Trophoblast cell (in vitro differentiated cells and primary cell): Measurements from ENCODE around the gene BHMT2.

Source experiments
- DNase-seq, 2 donors: peaks; one replicate each; pipeline ENCODE4 v3.0.0-alpha.2; 2016
- H2AFZ ChIP-seq: 2 replicates; pipeline ENCODE4 v1.6.1; 2013; ENCODE audit warnings: low read length, moderate library complexity, mild to moderate bottlenecking; ENCODE audit not compliant: insufficient read depth, poor library complexity
- H2AK5ac ChIP-seq: 2 replicates; pipeline ENCODE4 v1.6.1; 2013; ENCODE audit warnings: mild to moderate bottlenecking, low read length
- H2BK120ac ChIP-seq: 2 replicates; pipeline ENCODE4 v1.6.1; 2013; ENCODE audit warnings: low read length, mild to moderate bottlenecking, moderate library complexity; ENCODE audit not compliant: insufficient read depth, poor library complexity
- H2BK12ac ChIP-seq: 2 replicates; pipeline ENCODE4 v1.6.1; 2013; ENCODE audit warnings: mild to moderate bottlenecking, low read length, moderate library complexity
- H2BK5ac ChIP-seq: 2 replicates; pipeline ENCODE4 v1.6.1; 2013; ENCODE audit warnings: low read length, low read depth, moderate library complexity, mild to moderate bottlenecking; ENCODE audit not compliant: poor library complexity
- H3K14ac ChIP-seq: 2 replicates; pipeline ENCODE4 v1.6.1; 2013; ENCODE audit warnings: mild to moderate bottlenecking, low read length
- H3K18ac ChIP-seq: 2 replicates; pipeline ENCODE4 v1.6.1; 2013; ENCODE audit warnings: mild to moderate bottlenecking, low read length
- H3K23ac ChIP-seq: 2 replicates; pipeline ENCODE4 v1.6.1; 2013; ENCODE audit warnings: low read length
- H3K27ac ChIP-seq: 2 replicates; pipeline ENCODE4 v1.5.1; 2013; ENCODE audit warnings: low read depth, mild to moderate bottlenecking, inconsistent platforms, low read length, moderate library complexity
- H3K27me3 ChIP-seq: 2 replicates; pipeline ENCODE4 v1.6.1; 2013; ENCODE audit warnings: inconsistent platforms, mild to moderate bottlenecking, low read length, moderate library complexity; ENCODE audit not compliant: insufficient read depth
- H3K36me3 ChIP-seq, 2 experiments: 1 replicate in 1 of 2; 2 replicates in 1 of 2; pipeline ENCODE4 v1.6.1; 2013; ENCODE audit warnings: low read length in 2 of 2, mild to moderate bottlenecking in 2 of 2, moderate library complexity in 1 of 2; ENCODE audit not compliant: insufficient read depth in 2 of 2, control insufficient read depth in 1 of 2
- H3K4ac ChIP-seq: 2 replicates; pipeline ENCODE4 v1.6.1; 2013; ENCODE audit warnings: low read depth, mild to moderate bottlenecking, low read length, moderate library complexity
- H3K4me1 ChIP-seq, 2 experiments: 1 replicate in 1 of 2; 2 replicates in 1 of 2; pipeline ENCODE4 v1.6.1; 2013; ENCODE audit warnings: low read length in 2 of 2, mild to moderate bottlenecking in 2 of 2, moderate library complexity in 1 of 2; ENCODE audit not compliant: insufficient read depth in 2 of 2, control insufficient read depth in 1 of 2
- H3K4me2 ChIP-seq: 2 replicates; pipeline ENCODE4 v1.6.1; 2013; ENCODE audit warnings: inconsistent platforms, mild to moderate bottlenecking, low read length, moderate library complexity
- H3K4me3 ChIP-seq: 2 replicates; pipeline ENCODE4 v1.5.1; 2013; ENCODE audit warnings: mild to moderate bottlenecking, low read depth, low read length, inconsistent platforms
- H3K79me1 ChIP-seq: one replicate; pipeline ENCODE4 v1.6.1; 2013; ENCODE audit warnings: low read length
- H3K79me2 ChIP-seq: 2 replicates; pipeline ENCODE4 v1.6.1; 2013; ENCODE audit warnings: low read length, mild to moderate bottlenecking; ENCODE audit not compliant: control insufficient read depth, insufficient read depth, poor library complexity
- H3K9ac ChIP-seq: 2 replicates; pipeline ENCODE4 v1.6.1; 2013; ENCODE audit warnings: mild to moderate bottlenecking, low read length
- H3K9me3 ChIP-seq: 2 replicates; pipeline ENCODE4 v1.6.1; 2013; ENCODE audit warnings: low read depth, mild to moderate bottlenecking, control low read depth, inconsistent platforms, low read length; ENCODE audit not compliant: insufficient read depth
- H4K12ac ChIP-seq: 2 replicates; pipeline ENCODE4 v1.6.1; 2013; ENCODE audit warnings: low read depth, mild to moderate bottlenecking, low read length, moderate library complexity
- H4K8ac ChIP-seq: 2 replicates; pipeline ENCODE4 v1.6.1; 2013; ENCODE audit warnings: low read depth, mild to moderate bottlenecking, low read length, moderate library complexity
- H4K91ac ChIP-seq: one replicate; pipeline ENCODE4 v1.6.1; 2013; ENCODE audit warnings: low read depth, mild to moderate bottlenecking, low read length, moderate library complexity
- WGBS: extraction: QIAGEN DNeasy Blood & Tissue Kit; methylation state at CpG from one replicate; pipeline ENCODE4 v1.1.7; 2013; ENCODE audit warnings: missing lambda C conversion rate; ENCODE audit not compliant: insufficient read length, insufficient coverage; ENCODE audit errors: extremely low coverage; 5-methylcytosine and 5-hydroxymethylcytosine counted together

BHMT2 gene

DNA sequence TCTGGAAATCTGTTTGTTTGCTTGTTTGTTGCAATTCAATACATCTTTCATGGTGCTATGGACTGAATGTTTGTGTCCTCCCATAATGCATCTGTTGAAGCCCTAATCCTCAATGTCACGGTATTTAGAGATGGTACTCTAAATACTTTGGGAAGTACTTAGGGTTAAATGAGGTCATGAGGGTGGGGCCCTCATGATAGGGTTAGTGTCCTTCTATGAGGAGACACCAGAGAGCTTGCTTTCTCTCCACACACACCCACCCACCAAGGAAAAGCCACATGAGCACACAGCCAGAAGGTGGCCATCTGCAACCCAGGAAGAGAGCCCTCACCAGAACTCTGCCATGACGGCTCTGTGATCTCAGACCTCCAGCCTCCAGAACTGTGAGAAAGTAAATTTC is 32.8 kb upstream of the BHMT2 start:
- Histone ChIP-seq H3K4me2 (no peak overlapping the region), H2AFZ (no peak overlapping the region), H3K23ac (no peak overlapping the region), H3K4ac (no peak overlapping the region), H4K8ac (no peak overlapping the region), H4K12ac (no peak overlapping the region), H3K36me3 (no peaks in the 10 kb centered on the region), H3K79me1 (no peaks in the 10 kb centered on the region), H3K9ac (no peak overlapping the region), H2BK5ac (no peak overlapping the region), H3K9me3 (peaks cover 1% of the 10 kb centered on the region), H3K79me2 (no peaks in the 10 kb centered on the region), H4K91ac (no peak overlapping the region), H3K14ac (no peak overlapping the region), H3K27ac (no peak overlapping the region), H2BK120ac (no peak overlapping the region), H2BK12ac (no peak overlapping the region), H3K4me1 (no peaks in the 10 kb centered on the region), H2AK5ac (no peak overlapping the region), H3K4me3 (no peak overlapping the region), H3K27me3 (no peaks in the 10 kb centered on the region), H3K18ac (no peak overlapping the region)
- no CpG with 5 or more reads among the region's 2 CpGs for WGBS
- no peak for DNase-seq

DNA sequence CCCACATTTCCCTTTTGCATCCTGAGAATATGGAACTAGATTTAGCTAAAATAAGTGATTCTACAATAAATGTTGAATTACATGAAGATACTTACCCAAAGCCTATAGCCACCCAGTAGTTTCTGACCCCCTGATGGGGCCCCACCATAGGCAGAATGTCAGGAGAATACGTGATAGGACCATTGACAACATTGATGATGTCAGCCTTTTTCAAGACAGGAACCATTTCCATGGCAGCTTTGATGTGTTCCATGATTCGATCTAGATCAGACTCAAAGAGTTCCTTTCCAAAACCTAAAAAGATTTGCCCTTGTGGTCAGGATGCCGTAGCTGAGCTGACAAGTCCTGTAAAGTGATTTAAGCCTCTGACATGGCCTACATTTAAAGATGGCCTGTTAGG is 27.4 kb upstream of the BHMT2 start:
- no peak overlapping the region for H3K18ac ChIP-seq
- no peaks in the 10 kb centered on the region for H3K36me3 ChIP-seq
- H2AK5ac ChIP-seq: no peak overlapping the region
- H3K4me1 ChIP-seq: no peaks in the 10 kb centered on the region
- H2BK12ac ChIP-seq: no peak overlapping the region
- no peak overlapping the region for H2BK5ac ChIP-seq
- H2AFZ ChIP-seq: no peak overlapping the region
- H3K23ac ChIP-seq: no peak overlapping the region
- no peaks in the 10 kb centered on the region for H3K27me3 ChIP-seq
- H3K79me1 ChIP-seq: no peaks in the 10 kb centered on the region
- H2BK120ac ChIP-seq: no peak overlapping the region
- no peak overlapping the region for H3K14ac ChIP-seq
- no CpG with 5 or more reads among the region's 3 CpGs for WGBS
- no peaks in the 10 kb centered on the region for H3K79me2 ChIP-seq
- H3K4me3 ChIP-seq: no peak overlapping the region
- no peaks in the 10 kb centered on the region for H3K9me3 ChIP-seq
- DNase-seq: no peak
- H3K4me2 ChIP-seq: no peak overlapping the region
- no peak overlapping the region for H3K9ac ChIP-seq
- no peak overlapping the region for H3K27ac ChIP-seq
- no peak overlapping the region for H4K12ac ChIP-seq
- no peak overlapping the region for H4K8ac ChIP-seq
- no peak overlapping the region for H4K91ac ChIP-seq
- no peak overlapping the region for H3K4ac ChIP-seq

DNA sequence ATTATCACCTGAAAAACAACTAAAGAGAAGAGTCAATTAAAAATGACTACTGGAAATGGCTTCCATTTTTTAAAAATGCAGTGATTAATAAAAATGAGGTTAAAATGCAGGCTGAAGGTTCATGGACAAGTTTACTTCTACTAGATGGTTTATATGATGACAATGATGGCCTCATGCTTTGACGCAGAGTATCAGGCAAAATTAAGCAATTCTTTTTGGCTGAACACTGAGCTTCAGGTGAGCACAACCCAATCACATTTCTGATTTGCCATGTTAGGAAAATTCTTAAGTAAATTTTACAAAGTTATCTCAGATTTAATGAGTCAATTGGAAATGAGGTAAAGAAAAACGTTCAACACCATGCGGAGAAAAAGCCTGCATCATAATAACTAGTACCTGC is 22.4 kb upstream of the BHMT2 start:
- H4K12ac ChIP-seq: no peak overlapping the region
- H3K79me2 ChIP-seq: no peaks in the 10 kb centered on the region
- no peak overlapping the region for H2AFZ ChIP-seq
- H3K4me2 ChIP-seq: no peak overlapping the region
- H2BK12ac ChIP-seq: no peak overlapping the region
- H3K4me3 ChIP-seq: no peak overlapping the region
- H4K91ac ChIP-seq: no peak overlapping the region
- no peak overlapping the region for H2BK5ac ChIP-seq
- H3K9me3 ChIP-seq: no peaks in the 10 kb centered on the region
- no peak overlapping the region for H2BK120ac ChIP-seq
- no peak overlapping the region for H2AK5ac ChIP-seq
- no CpG with 5 or more reads among the region's 3 CpGs for WGBS
- no peaks in the 10 kb centered on the region for H3K4me1 ChIP-seq
- no peaks in the 10 kb centered on the region for H3K27me3 ChIP-seq
- no peak overlapping the region for H3K23ac ChIP-seq
- DNase-seq: no peak
- no peak overlapping the region for H3K9ac ChIP-seq
- H3K4ac ChIP-seq: no peak overlapping the region
- H4K8ac ChIP-seq: no peak overlapping the region
- no peaks in the 10 kb centered on the region for H3K36me3 ChIP-seq
- no peak overlapping the region for H3K14ac ChIP-seq
- no peak overlapping the region for H3K18ac ChIP-seq
- no peak overlapping the region for H3K27ac ChIP-seq
- H3K79me1 ChIP-seq: no peaks in the 10 kb centered on the region

DNA sequence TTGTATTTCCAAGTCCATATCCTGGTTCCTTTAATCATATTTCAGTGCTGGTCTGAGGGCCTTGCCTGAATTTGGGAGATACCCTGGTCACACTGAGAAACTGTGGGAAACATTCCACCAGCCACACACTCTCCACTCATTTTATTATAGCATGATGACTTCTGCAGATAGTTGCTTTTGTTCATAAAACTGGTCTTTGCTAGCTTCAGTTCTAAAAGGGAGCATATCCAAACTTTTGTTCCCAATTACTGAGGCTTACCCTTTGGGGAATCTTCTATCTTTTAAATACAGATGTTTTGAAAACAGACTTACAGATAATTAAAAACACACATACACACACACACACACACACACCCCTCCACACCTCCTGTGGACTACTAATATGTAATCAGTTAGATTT is 21.1 kb upstream of the BHMT2 start:
- Histone ChIP-seq H3K36me3 (no peaks in the 10 kb centered on the region), H3K23ac (no peak overlapping the region), H3K9me3 (no peaks in the 10 kb centered on the region), H2BK120ac (no peak overlapping the region), H3K4me1 (no peaks in the 10 kb centered on the region), H3K79me1 (no peaks in the 10 kb centered on the region), H3K27ac (no peak overlapping the region), H3K4me2 (no peak overlapping the region), H4K12ac (no peak overlapping the region), H4K8ac (no peak overlapping the region), H3K79me2 (no peaks in the 10 kb centered on the region), H3K9ac (no peak overlapping the region), H3K14ac (no peak overlapping the region), H3K27me3 (no peaks in the 10 kb centered on the region), H3K4ac (no peak overlapping the region), H2BK12ac (no peak overlapping the region), H2AK5ac (no peak overlapping the region), H2AFZ (no peak overlapping the region), H2BK5ac (no peak overlapping the region), H4K91ac (no peak overlapping the region), H3K18ac (no peak overlapping the region), H3K4me3 (no peak overlapping the region)
- no peak for DNase-seq

DNA sequence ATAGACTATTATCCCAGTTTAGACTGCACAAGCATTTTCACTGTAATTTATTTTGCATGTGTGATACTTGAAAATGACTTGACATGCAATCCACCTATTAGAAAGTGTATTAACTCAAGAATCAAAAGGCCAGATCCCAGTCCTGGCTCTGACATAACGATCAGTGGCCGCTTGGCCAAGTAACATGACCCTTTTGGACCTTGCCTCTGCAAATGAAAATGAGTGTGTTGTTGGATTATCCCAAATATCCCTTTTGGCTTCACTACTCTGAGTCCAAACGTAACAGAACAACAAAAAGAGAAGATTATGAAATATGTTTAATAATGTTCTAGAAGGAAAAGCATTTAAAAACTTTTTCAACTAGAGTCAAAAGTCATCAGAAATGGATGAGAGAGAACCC is 19.1 kb upstream of the BHMT2 start:
- H3K18ac ChIP-seq: no peak overlapping the region
- H2AK5ac ChIP-seq: no peak overlapping the region
- DNase-seq: no peak
- H3K4me1 ChIP-seq: no peaks in the 10 kb centered on the region
- no peak overlapping the region for H4K91ac ChIP-seq
- no peak overlapping the region for H3K23ac ChIP-seq
- H3K36me3 ChIP-seq: no peaks in the 10 kb centered on the region
- no peak overlapping the region for H3K4ac ChIP-seq
- WGBS: no CpG with 5 or more reads among the region's 3 CpGs
- H4K12ac ChIP-seq: no peak overlapping the region
- H2AFZ ChIP-seq: no peak overlapping the region
- H3K9ac ChIP-seq: no peak overlapping the region
- H3K4me2 ChIP-seq: no peak overlapping the region
- H3K14ac ChIP-seq: no peak overlapping the region
- no peaks in the 10 kb centered on the region for H3K9me3 ChIP-seq
- no peak overlapping the region for H3K27ac ChIP-seq
- no peak overlapping the region for H2BK120ac ChIP-seq
- no peaks in the 10 kb centered on the region for H3K79me2 ChIP-seq
- no peaks in the 10 kb centered on the region for H3K79me1 ChIP-seq
- no peak overlapping the region for H2BK5ac ChIP-seq
- no peak overlapping the region for H3K4me3 ChIP-seq
- no peaks in the 10 kb centered on the region for H3K27me3 ChIP-seq
- no peak overlapping the region for H4K8ac ChIP-seq
- no peak overlapping the region for H2BK12ac ChIP-seq
